ENCODE data around the gene RAB37.

The RAB37 gene

GRCh38 chr17:74766413-74766812, 29.4 kb downstream of the RAB37 start:
- Histone ChIP-seq H4K20me1 (ENCODE audit: insufficient read depth, low read length, poor library complexity, severe bottlenecking) (peaks cover 49% of the 10 kb centered on the region), H3F3A (ENCODE audit: low read depth) (no peaks in the 10 kb centered on the region), H3K4me1 (ENCODE audit: insufficient read depth, low read length, poor library complexity, severe bottlenecking) (peaks cover 5% of the 10 kb centered on the region), H3K4me3 (ENCODE audit: low read length, poor library complexity, severe bottlenecking) (no peak overlapping the region), H3K4me2 (ENCODE audit: low read depth, low read length, poor library complexity, severe bottlenecking) (no peak overlapping the region), H3K79me2 (ENCODE audit: insufficient read depth, low read length) (peaks cover 59% of the 10 kb centered on the region), H3K9me2 (replicated peaks; ENCODE audit: low read depth, low read length) (no peaks in the 10 kb centered on the region), H2AFZ (ENCODE audit: low read length) (no peak overlapping the region), H3K27me3 (ENCODE audit: insufficient read depth, low read length, poor library complexity, severe bottlenecking) (no peaks in the 10 kb centered on the region), H3K9me3 (ENCODE audit: insufficient read depth, low read depth, low read length) (no peaks in the 10 kb centered on the region), H3K9ac (ENCODE audit: low read depth, low read length, poor library complexity, severe bottlenecking) (no peak overlapping the region), H3K36me3 (ENCODE audit: insufficient read depth, low read length) (peaks cover 94% of the 10 kb centered on the region; the same call in 1 of the 2 replicates)
- TF ChIP-seq CTCF (conservative IDR thresholded peaks at IDR 0.05; ENCODE audit: low read length) (no peak), EZH2phosphoT487 (IDR thresholded peaks at IDR 0.05; ENCODE audit: borderline replicate concordance) (no peak)

- Histone ChIP-seq H3K4me3 (ENCODE audit: low read length, poor library complexity, severe bottlenecking) (no peak overlapping the region), H3K9me3 (ENCODE audit: insufficient read depth, low read depth, low read length) (no peaks in the 10 kb centered on the region), H3K9me2 (replicated peaks; ENCODE audit: low read depth, low read length) (no peaks in the 10 kb centered on the region), H3F3A (ENCODE audit: low read depth) (no peaks in the 10 kb centered on the region), H3K27me3 (ENCODE audit: insufficient read depth, low read length, poor library complexity, severe bottlenecking) (no peaks in the 10 kb centered on the region), H3K4me2 (ENCODE audit: low read depth, low read length, poor library complexity, severe bottlenecking) (no peak overlapping the region), H3K79me2 (ENCODE audit: insufficient read depth, low read length) (peaks cover 52% of the 10 kb centered on the region), H2AFZ (ENCODE audit: low read length) (no peak overlapping the region), H3K4me1 (ENCODE audit: insufficient read depth, low read length, poor library complexity, severe bottlenecking) (no peaks in the 10 kb centered on the region), H4K20me1 (ENCODE audit: insufficient read depth, low read length, poor library complexity, severe bottlenecking) (peaks cover 42% of the 10 kb centered on the region), H3K9ac (ENCODE audit: low read depth, low read length, poor library complexity, severe bottlenecking) (no peak overlapping the region), H3K36me3 (ENCODE audit: insufficient read depth, low read length) (peaks cover 94% of the 10 kb centered on the region; the same call in 1 of the 2 replicates)
- TF ChIP-seq EZH2phosphoT487 (IDR thresholded peaks at IDR 0.05; ENCODE audit: borderline replicate concordance): no peak
- TF ChIP-seq CTCF (conservative IDR thresholded peaks at IDR 0.05; ENCODE audit: low read length): no peak
Observed at GRCh38 chr17:74767111-74767516, 30.1 kb downstream of the RAB37 start.

GRCh38 chr17:74768069-74768762, 31.2 kb downstream of the RAB37 start:
- Histone ChIP-seq H2AFZ (ENCODE audit: low read length) (no peak overlapping the region), H3K36me3 (ENCODE audit: insufficient read depth, low read length) (peaks cover 96% of the 10 kb centered on the region; the same call in 1 of the 2 replicates), H3K9ac (ENCODE audit: low read depth, low read length, poor library complexity, severe bottlenecking) (no peak overlapping the region), H3K4me3 (ENCODE audit: low read length, poor library complexity, severe bottlenecking) (no peak overlapping the region), H3K4me1 (ENCODE audit: insufficient read depth, low read length, poor library complexity, severe bottlenecking) (no peaks in the 10 kb centered on the region), H3K4me2 (ENCODE audit: low read depth, low read length, poor library complexity, severe bottlenecking) (no peak overlapping the region), H3K9me3 (ENCODE audit: insufficient read depth, low read depth, low read length) (no peaks in the 10 kb centered on the region), H3K79me2 (ENCODE audit: insufficient read depth, low read length) (peaks cover 42% of the 10 kb centered on the region), H3F3A (ENCODE audit: low read depth) (no peaks in the 10 kb centered on the region), H3K27me3 (ENCODE audit: insufficient read depth, low read length, poor library complexity, severe bottlenecking) (no peaks in the 10 kb centered on the region), H3K9me2 (replicated peaks; ENCODE audit: low read depth, low read length) (no peaks in the 10 kb centered on the region), H4K20me1 (ENCODE audit: insufficient read depth, low read length, poor library complexity, severe bottlenecking) (peaks cover 34% of the 10 kb centered on the region)
- TF ChIP-seq EZH2phosphoT487 (IDR thresholded peaks at IDR 0.05; ENCODE audit: borderline replicate concordance): no peak
- no peak for TF ChIP-seq CTCF (conservative IDR thresholded peaks at IDR 0.05; ENCODE audit: low read length)

Measured in Loucy (cell line).